GM12878 (cell line): Measurements from ENCODE around the gene IL17RA. TPM values are rescaled to one million over a fixed set of nuclear protein-coding genes. Genes with fewer than 3 reads are reported as not detected.

Experiments
- ATAC-seq: fragments of 200-7000 bp; cut with Tn5 transposase; 3 replicates; pipeline ENCODE4 v1.9.1; 2020; ENCODE audit warnings: mild to moderate bottlenecking, moderate library complexity
- BruUV-seq: library from RNA; stranded (reverse); fragments of 400-500 nt; replicated peaks from 2 replicates; lab custom pipeline; 2021; lab: Mats Ljungman, UMichigan
- CTCF ChIA-PET: fragments of 300-600 bp; sonication (Branson Sonifier 250); formaldehyde crosslinking; extraction: SDS; loops from one replicate; lab custom pipeline; 2021; ENCODE audit warnings: inconsistent platforms; lab: Yijun Ruan, JAX
- POLR2A ChIA-PET: fragments of 350-600 bp; formaldehyde crosslinking; extraction: SDS; loops from one replicate; lab custom pipeline; 2021; ENCODE audit warnings: inconsistent platforms; lab: Charles Lee
- RAD21 ChIA-PET: fragments of 300-600 bp; sonication (Branson Sonifier 250); formaldehyde crosslinking; loops from one replicate; lab custom pipeline; 2023; ENCODE audit warnings: antibody characterized with exemption; ENCODE audit not compliant: unreplicated experiment; lab: Charles Lee
- SMC1A ChIA-PET: fragments of 300-600 bp; sonication (Branson Sonifier 250); formaldehyde crosslinking; loops from one replicate; lab custom pipeline; 2023; ENCODE audit not compliant: unreplicated experiment, uncharacterized antibody; lab: Charles Lee
- DNase-seq: peaks from one replicate; pipeline ENCODE4 v3.0.0-alpha.2; 2011; ENCODE audit warnings: low read depth, low spot score
- FAIRE-seq: peaks from 3 replicates; lab custom pipeline; 2011; peaks lifted over from hg19 to GRCh38; lab: Jason Lieb, UNC
- H2AFZ ChIP-seq: 2 replicates; pipeline ENCODE4 v1.6.0; 2011; ENCODE audit warnings: low read depth, low read length, control low read depth; ENCODE audit not compliant: control insufficient read depth
- H3K27ac ChIP-seq: 2 replicates; pipeline ENCODE4 v1.5.1; 2011; ENCODE audit warnings: control low read depth; ENCODE audit not compliant: control insufficient read depth, insufficient read depth
- H3K27me3 ChIP-seq, 2 experiments: replicated peaks in 1 of 2; 2 replicates each; pipeline versions ENCODE4 v1.6.0 to v1.6.1; 2011; ENCODE audit warnings: low read length in 1 of 2; ENCODE audit not compliant: control insufficient read depth in 2 of 2, insufficient read depth in 2 of 2
- H3K36me3 ChIP-seq, 2 experiments: 2 replicates each; pipeline ENCODE4 v1.5.1; 2011; ENCODE audit warnings: low read length in 1 of 2; ENCODE audit not compliant: control insufficient read depth in 2 of 2, insufficient read depth in 2 of 2
- H3K4me1 ChIP-seq: 2 replicates; pipeline ENCODE4 v1.6.1; 2011; ENCODE audit warnings: mild to moderate bottlenecking, low read length, moderate library complexity, mixed read lengths; ENCODE audit not compliant: control insufficient read depth, insufficient read depth
- H3K4me2 ChIP-seq: 2 replicates; pipeline ENCODE4 v1.6.0; 2011; ENCODE audit warnings: control low read depth; ENCODE audit not compliant: control insufficient read depth, insufficient read depth
- H3K4me3 ChIP-seq: fragments of 200-600 bp; sonication (generic); 2 replicates; pipeline ENCODE4 v1.5.1; 2016
- H3K79me2 ChIP-seq: 2 replicates; pipeline ENCODE4 v1.6.0; 2011; ENCODE audit warnings: low read length; ENCODE audit not compliant: control insufficient read depth, insufficient read depth
- H3K9ac ChIP-seq: 2 replicates; pipeline ENCODE4 v1.8.0; 2011; ENCODE audit warnings: low read length, control low read depth, mixed read lengths; ENCODE audit not compliant: control insufficient read depth, insufficient read depth
- H3K9me3 ChIP-seq: replicated peaks from 3 replicates; pipeline ENCODE4 v1.5.1; 2011; ENCODE audit warnings: mild to moderate bottlenecking, low read length; ENCODE audit not compliant: control insufficient read depth, insufficient read depth
- H4K20me1 ChIP-seq: 2 replicates; pipeline ENCODE4 v1.6.0; 2011; ENCODE audit not compliant: control insufficient read depth, insufficient read depth
- CBX3 ChIP-seq: fragments of 200-600 bp; sonication (generic); IDR thresholded peaks from 2 replicates; pipeline ENCODE4 v1.6.1; 2016; ENCODE audit warnings: low read depth, borderline replicate concordance
- EED ChIP-seq: sonication (generic); IDR thresholded peaks from 2 replicates; pipeline ENCODE4 v1.6.1; 2016; ENCODE audit warnings: antibody characterized with exemption, low read depth
- PBX3 ChIP-seq: IDR thresholded peaks from 2 replicates; pipeline ENCODE4 v1.6.1; 2011; ENCODE audit warnings: mild to moderate bottlenecking, low read depth, low read length, moderate library complexity; ENCODE audit not compliant: insufficient replicate concordance
- POLR2AphosphoS2 ChIP-seq: IDR thresholded peaks from 2 replicates; pipeline ENCODE4 v1.6.1; 2011; ENCODE audit warnings: low read depth, mild to moderate bottlenecking, low read length, improper control_type of control experiment, moderate library complexity
- SP1 ChIP-seq: IDR thresholded peaks from one replicate; pipeline ENCODE4 v1.6.1; 2011; ENCODE audit warnings: low read depth, low read length
- WGBS: methylation state at CpG from one replicate; pipeline ENCODE4 v1.1.6; 2016; ENCODE audit warnings: low lambda C conversion rate; ENCODE audit not compliant: insufficient replicate concordance, insufficient coverage; ENCODE audit errors: missing lambda C conversion rate; 5-methylcytosine and 5-hydroxymethylcytosine counted together
- in situ Hi-C: fragments of 300-500 bp; cut with MboI; formaldehyde crosslinking; loops from 9 replicates; pipeline ENCODE4 v1.14.3; 2018; ENCODE audit warnings: mixed read lengths
- intact Hi-C: fragments of 100-400 bp; cut with micrococcal nuclease; formaldehyde crosslinking; loops from one replicate; pipeline ENCODE4 v1.14.2; 2022; ENCODE audit not compliant: unreplicated experiment
- polyA plus RNA-seq, 11 experiments: library from polyadenylated mRNA; depleted of rRNA in 4 of 11; unstranded in 6 of 11; stranded (reverse) in 5 of 11; fragments of >200 nt; fragmentation: Nextera tagmentation in 4 of 11; fragmentation: Illumina TruSeq in 1 of 11; extraction: Ambion mirVana in 4 of 11; extraction: Trizol in 1 of 11; gene quantifications; 1 replicate in 1 of 11; 2 replicates in 10 of 11; pipeline versions ENCODE4 v1.2.1 to v1.2.3, GENCODE V29; 2011 to 2016; ENCODE audit warnings: inconsistent platforms in 2 of 11, missing spikeins in 2 of 11, low read depth in 1 of 11
- total RNA-seq, 4 experiments: library from RNA; depleted of rRNA in 3 of 4; stranded (reverse); fragments of >200 nt in 3 of 4; fragmentation: Illumina TruSeq in 1 of 4; extraction: Trizol in 1 of 4; gene quantifications; 2 replicates each; pipeline versions ENCODE4 v1.2.1 to v1.2.3, GENCODE V29; 2013 to 2021

IL17RA gene
- total and polyA plus RNA-seq, 10 of the 15 experiments (the other 5 are each of a cell fraction or from before 2014, with no cell fraction given), result 0.71 to 10.2 (median 4.2) TPM

- DNase-seq, result no peak
- H3K4me1 ChIP-seq, result peaks cover 18% of the 10 kb centered on the region
- POLR2A ChIA-PET, result no interaction called here
- H3K4me3 ChIP-seq, result peak within 1 kb of the TSS; percentile 27; the same call in 1 of the 2 replicates
- SMC1A ChIA-PET, result no interaction called here
- no peak for FAIRE-seq
- peak within 1 kb of the TSS; percentile 44 for H3K4me2 ChIP-seq
- no peaks in the 10 kb centered on the region for H3K9me3 ChIP-seq
- H4K20me1 ChIP-seq, result peaks cover 4% of the 10 kb centered on the region; the same call in 1 of the 2 replicates
- in situ Hi-C loops (no loop called here), intact Hi-C loops (no loop called here)
- CTCF ChIA-PET, result no interaction called here
- ATAC-seq, result no peak; the same call in 1 of the 3 replicates
- no peaks in the 10 kb centered on the region for H3K79me2 ChIP-seq
- RAD21 ChIA-PET, result no interaction called here
- peaks cover 4 to 10% of the 10 kb centered on the region in 2 experiments for H3K27me3 ChIP-seq
- BruUV-seq, result no TSS peak
- H3K36me3 ChIP-seq, result no peaks in the 10 kb centered on the region
- no peak within 1 kb of the TSS for H3K9ac ChIP-seq
- WGBS, result 32% methylated on average over 40 of the region's 69 CpGs
- H3K27ac ChIP-seq, result no peak within 1 kb of the TSS
- no peak within 1 kb of the TSS for H2AFZ ChIP-seq
- no peak for TF ChIP-seq POLR2AphosphoS2
- no peak for TF ChIP-seq CBX3
- TF ChIP-seq SP1, result peak; percentile 41
These were observed 36.7 kb downstream of the IL17RA start, which contains the start of gene TMEM121B for GRCh38 chr22:17121233-17122195. TMEM121B (minus strand) TSS chr22:17121360; CDS start chr22:17121127, 233 bp downstream.

- no peak overlapping the region for H3K9ac ChIP-seq
- ChIA-PET POLR2A (no interaction called here), RAD21 (no interaction called here), CTCF (no interaction called here), SMC1A (no interaction called here)
- ATAC-seq, result no peak
- no peak for DNase-seq
- H3K9me3 ChIP-seq, result no peaks in the 10 kb centered on the region
- H3K27ac ChIP-seq, result no peak overlapping the region
- H3K4me2 ChIP-seq, result no peak overlapping the region
- no peaks in the 10 kb centered on the region for H3K79me2 ChIP-seq
- H3K4me1 ChIP-seq, result no peaks in the 10 kb centered on the region
- in situ Hi-C loops, result no loop called here
- TF ChIP-seq PBX3 (no peak), EED (no peak)
- no peak overlapping the region for H3K4me3 ChIP-seq
- H3K36me3 ChIP-seq, result no peaks in the 10 kb centered on the region
- no peaks in the 10 kb centered on the region for H4K20me1 ChIP-seq
- no peak for FAIRE-seq
- WGBS, result 50% methylated on average over 1 of the region's 1 CpG
- no peak overlapping the region for H2AFZ ChIP-seq
- H3K27me3 ChIP-seq, result no peaks in the 10 kb centered on the region
- no TSS peak for BruUV-seq
- intact Hi-C loops, result no loop called here
These were observed 45.4 kb downstream of the IL17RA start for GRCh38 chr22:17130199-17130598.
